HFFc6 (cell line): ENCODE measurements around the gene TKTL1. TPM values are rescaled to one million over a fixed set of nuclear protein-coding genes. Genes with fewer than 3 reads are reported as not detected.

Experiments
- DNase-seq: peaks from one replicate; pipeline ENCODE4 v3.0.0-alpha.2; 2018
- H3K27ac Mint-ChIP-seq: 2 replicates; pipeline ENCODE4 v1.8.0; 2020; ENCODE audit warnings: mild to moderate bottlenecking, mixed read lengths
- H3K27me3 Mint-ChIP-seq: 2 replicates; pipeline ENCODE4 v1.8.0; 2021; ENCODE audit warnings: mild to moderate bottlenecking, moderate library complexity, mixed read lengths; ENCODE audit not compliant: insufficient read depth
- H3K36me3 Mint-ChIP-seq: 2 replicates; pipeline ENCODE4 v1.8.0; 2021; ENCODE audit warnings: low read depth, mixed read lengths
- H3K4me1 Mint-ChIP-seq: 2 replicates; pipeline ENCODE4 v1.8.0; 2020; ENCODE audit warnings: low read depth, mixed read lengths
- H3K4me3 Mint-ChIP-seq: 2 replicates; pipeline ENCODE4 v1.8.0; 2020; ENCODE audit warnings: mild to moderate bottlenecking, moderate library complexity, mixed read lengths
- H3K9me3 Mint-ChIP-seq: 2 replicates; pipeline ENCODE4 v1.8.0; 2020; ENCODE audit warnings: mild to moderate bottlenecking, mixed read lengths
- total RNA-seq, 6 experiments: library from RNA; stranded (reverse); fragmentation: NEBNext Ultra II Directional; extraction: Animal tissue kit (Norgen Biotek cat#: 25700); gene quantifications; 2 replicates in 1 of 6; 3 replicates in 5 of 6; pipeline ENCODE4 v1.2.3, GENCODE V29; 2021
- TF ChIP-seq, protein P1 (sequence below): fragments of 200-600 bp; sonication (generic); IDR thresholded peaks from 2 replicates; pipeline ENCODE4 v1.5.0; 2021; ENCODE audit warnings: antibody characterized with exemption, mild to moderate bottlenecking

TKTL1 gene
- total RNA-seq, 6 experiments from 2014 or later, result not detected

DNA sequence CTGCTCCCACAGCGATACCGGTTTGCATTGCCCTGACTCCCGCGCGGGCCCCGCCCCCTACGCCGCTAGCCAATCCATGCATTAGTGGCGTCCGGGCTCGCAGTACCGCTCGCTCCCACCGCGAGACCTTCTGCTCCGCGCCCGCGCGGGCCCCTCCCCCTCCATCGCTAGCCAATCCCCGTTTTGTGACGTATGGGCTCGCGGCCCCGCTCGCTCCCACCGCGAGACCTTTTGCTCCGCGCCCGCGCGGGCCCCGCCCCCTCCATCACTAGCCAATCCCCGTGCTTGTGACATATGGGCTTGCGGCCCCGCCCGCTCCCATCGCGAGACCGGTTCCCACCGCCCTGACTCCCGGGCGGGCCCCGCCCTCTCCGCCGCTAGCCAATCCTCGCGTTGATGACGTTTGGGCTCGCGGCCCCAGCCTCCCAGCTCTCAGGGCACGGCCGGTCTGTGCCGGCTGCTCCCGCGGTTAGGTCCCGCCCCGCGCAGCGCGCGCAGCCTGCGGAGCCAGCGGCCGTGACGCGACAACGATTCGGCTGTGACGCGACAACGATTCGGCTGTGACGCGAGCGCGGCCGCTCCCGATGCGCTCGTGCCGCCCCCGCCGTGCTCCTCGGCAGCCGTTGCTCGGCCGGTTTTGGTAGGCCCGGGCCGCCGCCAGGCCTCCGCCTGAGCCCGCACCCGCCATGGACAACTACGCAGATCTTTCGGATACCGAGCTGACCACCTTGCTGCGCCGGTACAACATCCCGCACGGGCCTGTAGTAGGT is 83.4 kb downstream of the TKTL1 start, which contains the start of gene EMD:
TSS of gene EMD (plus strand) at position 497 of the 770 bp plus-strand sequence. CDS start at position 687, 190 bp downstream.
- TF ChIP-seq, protein P1, sequence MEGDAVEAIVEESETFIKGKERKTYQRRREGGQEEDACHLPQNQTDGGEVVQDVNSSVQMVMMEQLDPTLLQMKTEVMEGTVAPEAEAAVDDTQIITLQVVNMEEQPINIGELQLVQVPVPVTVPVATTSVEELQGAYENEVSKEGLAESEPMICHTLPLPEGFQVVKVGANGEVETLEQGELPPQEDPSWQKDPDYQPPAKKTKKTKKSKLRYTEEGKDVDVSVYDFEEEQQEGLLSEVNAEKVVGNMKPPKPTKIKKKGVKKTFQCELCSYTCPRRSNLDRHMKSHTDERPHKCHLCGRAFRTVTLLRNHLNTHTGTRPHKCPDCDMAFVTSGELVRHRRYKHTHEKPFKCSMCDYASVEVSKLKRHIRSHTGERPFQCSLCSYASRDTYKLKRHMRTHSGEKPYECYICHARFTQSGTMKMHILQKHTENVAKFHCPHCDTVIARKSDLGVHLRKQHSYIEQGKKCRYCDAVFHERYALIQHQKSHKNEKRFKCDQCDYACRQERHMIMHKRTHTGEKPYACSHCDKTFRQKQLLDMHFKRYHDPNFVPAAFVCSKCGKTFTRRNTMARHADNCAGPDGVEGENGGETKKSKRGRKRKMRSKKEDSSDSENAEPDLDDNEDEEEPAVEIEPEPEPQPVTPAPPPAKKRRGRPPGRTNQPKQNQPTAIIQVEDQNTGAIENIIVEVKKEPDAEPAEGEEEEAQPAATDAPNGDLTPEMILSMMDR, result no peak
- DNase-seq, result peak; percentile 96
- peak within 1 kb of the TSS; percentile 94 for H3K27ac Mint-ChIP-seq
- peaks cover 16% of the 10 kb centered on the region for H3K4me1 Mint-ChIP-seq
- H3K27me3 Mint-ChIP-seq, result peaks cover 3% of the 10 kb centered on the region; the same call in 1 of the 2 replicates
- H3K9me3 Mint-ChIP-seq, result no peaks in the 10 kb centered on the region
- peaks cover 6% of the 10 kb centered on the region; the same call in 1 of the 2 replicates for H3K36me3 Mint-ChIP-seq
- peak within 1 kb of the TSS; percentile 91 for H3K4me3 Mint-ChIP-seq

DNA sequence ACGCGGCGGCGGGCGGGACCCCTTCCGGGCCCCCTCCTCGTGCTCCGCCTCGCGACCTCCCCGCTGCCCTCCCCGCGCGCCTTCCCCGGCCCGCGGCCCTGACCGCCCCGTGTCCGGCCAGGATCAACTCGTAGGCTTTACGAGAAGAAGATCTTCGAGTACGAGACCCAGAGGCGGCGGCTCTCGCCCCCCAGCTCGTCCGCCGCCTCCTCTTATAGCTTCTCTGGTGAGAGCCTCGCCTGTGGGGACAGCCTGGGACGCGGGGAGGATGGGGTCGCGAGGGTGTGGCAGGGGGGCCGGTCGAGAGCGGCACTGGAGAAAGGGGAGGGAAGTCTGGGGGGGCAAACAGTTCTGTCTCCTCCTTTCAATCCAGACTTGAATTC is 84.0 kb downstream of the TKTL1 start:
- Mint-ChIP-seq H3K27me3 (peaks cover 3% of the 10 kb centered on the region), H3K4me1 (peaks cover 16% of the 10 kb centered on the region), H3K9me3 (no peaks in the 10 kb centered on the region), H3K4me3 (peak overlapping the region; percentile 91), H3K36me3 (peaks cover 6% of the 10 kb centered on the region; the same call in 1 of the 2 replicates), H3K27ac (peak overlapping the region; percentile 94)
- TF ChIP-seq, protein P1, result no peak
- DNase-seq, result no peak

Other genes with a start within 250 kb of the TKTL1 start
- 10 to 100 TPM; 28.8 to 35.8 (median 31.9) TPM for gene MECP2, start 198.1 kb upstream of the TKTL1 start, total RNA-seq
- not detected for gene OPN1LW, start 151.6 kb upstream of the TKTL1 start, total RNA-seq
- gene OPN1MW, start 113.2 kb upstream of the TKTL1 start, total RNA-seq, result not detected
- not detected for gene OPN1MW2, start 76.0 kb upstream of the TKTL1 start, total RNA-seq
- not detected for gene OPN1MW3, start 38.2 kb upstream of the TKTL1 start, total RNA-seq
- gene TEX28, start 671 bp upstream of the TKTL1 start, total RNA-seq, result not detected
- 1,000 to 10,000 TPM; 2,260 to 2,886 (median 2,666) TPM for gene FLNA, start 78.8 kb downstream of the TKTL1 start, total RNA-seq
- gene EMD, start 83.5 kb downstream of the TKTL1 start, total RNA-seq, result 100 to 1,000 TPM in 4 of 6 experiments, 10 to 100 TPM in 2; 84.8 to 119 (median 108) TPM
- 1,000 to 10,000 TPM; 1,764 to 1,978 (median 1,934) TPM for gene RPL10, start 102.6 kb downstream of the TKTL1 start, total RNA-seq
- 10 to 100 TPM; 74.8 to 96.3 (median 87.4) TPM for gene DNASE1L1, start 113.5 kb downstream of the TKTL1 start, total RNA-seq
- 10 to 100 TPM; 13.0 to 17.3 (median 15.1) TPM for gene TAFAZZIN, start 115.7 kb downstream of the TKTL1 start, total RNA-seq
- gene ATP6AP1, start 132.9 kb downstream of the TKTL1 start, total RNA-seq, result 100 to 1,000 TPM; 107 to 154 (median 123) TPM
- 100 to 1,000 TPM; 144 to 154 (median 147) TPM for gene GDI1, start 141.4 kb downstream of the TKTL1 start, total RNA-seq
- gene FAM50A, start 148.3 kb downstream of the TKTL1 start, total RNA-seq, result 100 to 1,000 TPM in 1 of 6 experiments, 10 to 100 TPM in 5; 77.3 to 103 (median 86.9) TPM
- gene PLXNA3, start 162.5 kb downstream of the TKTL1 start, total RNA-seq, result 10 to 100 TPM; 66.2 to 98.7 (median 79.8) TPM
- 10 to 100 TPM; 13.8 to 18.3 (median 17.4) TPM for gene LAGE3, start 183.5 kb downstream of the TKTL1 start, total RNA-seq
- 10 to 100 TPM; 26.7 to 31.6 (median 29.7) TPM for gene UBL4A, start 190.8 kb downstream of the TKTL1 start, total RNA-seq
- 10 to 100 TPM; 34.6 to 46.5 (median 37.7) TPM for gene SLC10A3, start 194.8 kb downstream of the TKTL1 start, total RNA-seq
- gene FAM3A, start 220.4 kb downstream of the TKTL1 start, total RNA-seq, result 10 to 100 TPM; 56.9 to 67.8 (median 59.4) TPM